ENCODE results near the gene FNIP1.
"Not testable (repeated sequence)": the region's sequence is repeated elsewhere in the genome, so short reads cannot be mapped to it uniquely, and the experiment has no call there.

GRCh38 chr5:131621164-131621563 lies 175.7 kb downstream of the FNIP1 start:
- TF ChIP-seq POLR2A (IDR thresholded peaks at IDR 0.05); CTCF (IDR thresholded peaks at IDR 0.05 in 8 of 11, conservative IDR thresholded peaks at IDR 0.05 in 3 of 11): not testable (repeated sequence)

All from spleen (tissue), 7 donors.